MG63 (cell line): Measurements from ENCODE around the gene PPARG. TPM values are rescaled to one million over a fixed set of nuclear protein-coding genes. Genes with fewer than 3 reads are reported as not detected.
"Not testable (repeated sequence)": the region's sequence is repeated elsewhere in the genome, so short reads cannot be mapped to it uniquely, and the experiment has no call there.

Experiments used
- DNase-seq: peaks from one replicate; pipeline ENCODE4 v3.0.0-alpha.2; 2020
- H3K27me3 ChIP-seq: fragments of 250-450 bp; sonication (Bioruptor Pico); 2 replicates; pipeline ENCODE4 v1.5.1; 2020; ENCODE audit warnings: mild to moderate bottlenecking, moderate library complexity
- H3K36me3 ChIP-seq: fragments of 250-450 bp; sonication (Bioruptor Pico); 2 replicates; pipeline ENCODE4 v1.5.1; 2020; ENCODE audit warnings: mild to moderate bottlenecking, moderate library complexity
- H3K4me3 ChIP-seq: fragments of 250-450 bp; sonication (Bioruptor Pico); 2 replicates; pipeline ENCODE4 v1.5.1; 2020; ENCODE audit warnings: mild to moderate bottlenecking, moderate library complexity
- H3K9me3 ChIP-seq: fragments of 250-450 bp; sonication (Bioruptor Pico); 2 replicates; pipeline ENCODE4 v1.5.1; 2020; ENCODE audit warnings: mild to moderate bottlenecking, moderate library complexity
- total RNA-seq: library from RNA; depleted of rRNA; stranded (reverse); fragments of >200 nt; shearing (Covaris generic); gene quantifications from 2 replicates; pipeline ENCODE4 v1.2.3, GENCODE V29; 2014; ENCODE audit warnings: low replicate concordance

Gene PPARG
- total RNA-seq, 1 experiment from 2014 or later: 7.2 TPM

DNA sequence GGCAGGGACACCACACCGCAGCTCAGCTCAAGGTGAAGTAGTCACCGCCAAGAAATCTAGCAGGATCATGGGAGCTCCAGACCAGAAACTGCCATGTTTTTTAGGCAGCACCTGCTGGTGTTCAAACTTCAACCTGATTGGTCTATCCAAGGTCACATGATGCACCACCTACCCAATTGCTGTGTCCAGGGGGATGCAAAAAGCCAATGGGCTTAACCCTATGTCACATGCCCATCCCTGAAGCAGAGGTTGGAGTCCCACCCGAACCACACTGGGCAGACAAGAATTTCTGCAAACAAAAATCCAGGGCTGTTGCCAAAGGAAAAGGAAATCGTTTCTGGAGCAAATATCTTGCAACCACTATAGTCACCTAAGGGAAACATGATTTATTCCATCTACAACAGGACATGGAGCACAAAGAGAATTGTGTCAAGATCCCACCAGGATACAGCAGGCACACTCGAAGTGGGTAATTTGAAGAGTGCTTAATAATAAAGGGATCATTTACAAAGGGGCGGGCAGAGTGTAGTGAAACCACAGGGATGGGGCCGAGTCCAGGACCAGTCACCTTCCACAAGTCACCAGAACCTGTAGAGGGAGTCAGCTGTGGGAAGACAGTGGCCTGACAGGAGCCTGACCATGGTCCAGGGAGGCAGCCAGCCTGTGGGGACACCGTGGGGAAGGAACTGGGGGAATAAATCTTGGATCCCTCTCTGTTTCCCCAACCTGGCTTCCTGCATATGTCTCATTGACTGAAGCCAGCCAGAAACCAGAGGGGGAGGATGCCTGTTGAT lies 161.2 kb downstream of the PPARG start:
- no peak for DNase-seq
- Histone ChIP-seq H3K9me3 (no peaks in the 10 kb centered on the region), H3K36me3 (no peaks in the 10 kb centered on the region), H3K27me3 (no peaks in the 10 kb centered on the region), H3K4me3 (no peak overlapping the region)

DNA sequence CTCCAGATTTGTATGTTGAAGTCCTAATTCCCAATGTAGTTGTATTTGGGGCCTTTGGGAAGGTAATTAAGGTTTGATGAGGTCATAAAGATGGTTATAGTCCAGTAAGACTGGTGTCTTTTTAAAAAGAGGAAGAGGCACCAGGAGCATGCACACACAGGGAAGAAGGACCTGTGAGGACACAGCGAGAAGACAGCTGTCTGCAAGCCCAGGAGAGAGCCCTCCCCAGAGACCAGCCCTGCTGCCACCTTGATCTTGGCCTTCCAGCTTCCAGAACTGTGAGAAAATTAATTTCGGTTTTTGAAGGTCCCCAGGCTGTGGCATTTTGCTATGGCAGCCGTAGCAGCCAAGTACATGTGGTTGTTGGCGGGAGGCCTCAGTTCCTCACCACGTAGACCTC lies 162.6 kb downstream of the PPARG start:
- DNase-seq: no peak
- no peaks in the 10 kb centered on the region for H3K27me3 ChIP-seq
- no peaks in the 10 kb centered on the region for H3K36me3 ChIP-seq
- H3K9me3 ChIP-seq: no peaks in the 10 kb centered on the region
- no peak overlapping the region for H3K4me3 ChIP-seq

DNA sequence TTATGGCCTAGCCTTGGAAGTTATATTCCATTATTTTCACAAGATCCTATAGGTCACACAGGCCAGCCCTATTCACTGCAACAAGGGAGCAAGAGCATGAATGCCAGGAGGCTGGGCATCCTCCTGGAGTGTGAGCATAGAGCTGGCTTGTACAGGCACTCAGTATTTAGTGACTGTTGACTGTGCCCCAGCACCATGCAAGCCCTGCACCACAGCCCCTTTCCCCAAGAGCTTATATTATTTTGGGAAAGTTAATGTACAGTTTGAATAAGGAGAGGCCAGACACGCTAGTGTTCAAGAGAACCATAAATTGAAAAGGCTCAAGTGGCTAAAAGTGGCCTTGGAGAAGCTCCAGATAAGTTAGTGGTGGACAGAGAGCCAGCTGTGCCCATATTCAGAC lies 163.1 kb downstream of the PPARG start:
- H3K27me3 ChIP-seq: no peaks in the 10 kb centered on the region
- H3K9me3 ChIP-seq: no peaks in the 10 kb centered on the region
- H3K36me3 ChIP-seq: no peaks in the 10 kb centered on the region
- no peak for DNase-seq
- no peak overlapping the region for H3K4me3 ChIP-seq

DNA sequence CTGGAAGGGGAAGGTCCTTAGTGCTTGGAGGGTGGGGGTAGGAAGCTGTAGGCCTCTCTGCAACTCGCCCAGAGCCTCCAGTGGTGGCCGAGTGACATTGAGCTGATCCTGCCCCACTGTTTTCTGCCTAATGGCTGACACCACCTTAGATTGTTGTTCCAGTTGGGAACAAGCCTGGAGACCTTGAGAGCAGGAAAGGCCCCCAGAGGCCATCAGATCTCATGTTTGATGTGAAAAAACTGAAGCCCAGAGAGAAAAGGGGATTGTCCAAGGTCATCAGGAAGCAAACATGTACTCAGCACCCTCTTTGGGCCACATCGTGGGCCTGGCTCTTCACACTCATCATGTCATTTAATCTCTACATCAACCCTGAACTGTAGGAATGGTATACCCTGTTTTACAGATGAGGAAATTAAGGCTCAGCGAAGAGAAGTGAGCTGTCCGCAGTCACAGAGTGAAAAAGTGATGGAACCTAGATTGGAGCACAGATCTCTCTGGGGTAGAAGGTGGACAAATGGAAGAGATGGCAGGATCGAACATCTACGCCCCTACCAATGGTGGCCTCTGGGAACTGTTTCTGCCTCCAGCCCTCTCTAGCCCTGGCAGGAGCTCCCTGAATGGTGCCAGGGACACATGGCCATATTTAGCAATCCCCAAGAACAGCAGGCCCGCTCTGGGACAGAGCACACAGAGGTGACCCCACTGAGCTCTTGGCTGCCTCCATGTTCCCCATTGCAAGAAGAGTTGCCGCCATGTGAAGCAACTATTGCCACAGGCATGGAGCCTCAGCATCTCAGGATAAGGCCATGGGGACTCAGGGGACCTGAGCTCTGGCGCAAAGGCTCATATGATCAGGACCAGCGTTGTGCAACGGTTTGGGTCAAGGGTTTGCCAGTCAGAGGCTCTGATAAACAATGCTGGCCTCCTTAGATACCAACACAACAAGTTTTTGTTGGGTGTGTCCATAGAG lies 163.8 kb downstream of the PPARG start:
- DNase-seq: no peak
- Histone ChIP-seq H3K4me3 (no peak overlapping the region), H3K36me3 (no peaks in the 10 kb centered on the region), H3K9me3 (no peaks in the 10 kb centered on the region), H3K27me3 (no peaks in the 10 kb centered on the region)

DNA sequence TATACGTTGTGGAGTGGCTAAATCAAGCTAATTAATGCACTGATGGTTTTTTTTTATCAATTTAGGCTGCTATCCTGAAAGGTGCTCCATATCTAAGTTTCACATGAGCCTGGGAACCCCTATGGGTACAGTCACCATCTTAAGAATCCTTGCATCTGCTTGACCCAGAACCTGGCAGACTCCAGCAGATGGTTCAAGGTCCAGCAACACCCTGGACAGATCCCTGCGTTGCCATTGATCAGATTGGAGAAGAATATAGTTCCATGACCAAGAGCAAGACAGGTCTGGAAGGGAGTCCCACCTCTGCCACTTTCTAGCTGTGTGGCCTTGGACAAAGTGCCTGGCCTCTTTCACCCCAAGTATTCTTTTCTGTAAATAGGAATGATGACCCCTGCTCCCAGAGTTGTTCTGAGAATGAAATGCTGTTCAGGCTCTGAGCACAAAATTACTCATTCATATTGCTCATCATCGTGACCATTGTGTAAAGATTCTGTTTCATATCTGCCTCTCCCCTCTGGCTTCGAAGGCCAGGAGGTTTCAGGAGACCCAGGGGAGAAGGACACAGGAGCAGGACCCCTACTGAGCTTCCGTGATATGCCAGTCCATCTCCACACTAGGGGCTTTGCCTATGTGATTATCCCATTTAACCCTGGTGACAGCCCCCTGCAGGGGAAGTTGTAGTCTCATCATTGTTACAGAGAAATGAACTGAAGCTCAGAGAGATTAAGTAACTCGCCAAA lies 165.4 kb downstream of the PPARG start:
- Histone ChIP-seq H3K4me3 (no peak overlapping the region), H3K9me3 (no peaks in the 10 kb centered on the region), H3K27me3 (no peaks in the 10 kb centered on the region), H3K36me3 (no peaks in the 10 kb centered on the region)
- no peak for DNase-seq

DNA sequence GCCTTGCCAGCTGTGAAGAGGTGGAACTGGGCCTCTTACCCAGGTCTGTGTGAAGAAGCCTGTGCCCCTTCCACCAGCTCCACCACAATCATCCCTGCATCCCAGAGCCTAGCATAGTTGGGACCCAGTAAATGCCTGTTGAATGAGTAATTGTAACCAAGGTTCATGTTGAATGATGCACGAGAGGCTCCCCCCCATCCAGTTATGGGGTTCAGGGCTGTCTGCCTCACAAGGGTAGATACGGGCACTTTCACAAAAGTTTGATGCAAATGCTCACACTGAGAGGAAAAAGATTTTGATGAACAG lies 165.9 kb downstream of the PPARG start:
- DNase-seq: no peak
- Histone ChIP-seq H3K9me3 (no peaks in the 10 kb centered on the region), H3K4me3 (no peak overlapping the region), H3K27me3 (no peaks in the 10 kb centered on the region), H3K36me3 (no peaks in the 10 kb centered on the region)

DNA sequence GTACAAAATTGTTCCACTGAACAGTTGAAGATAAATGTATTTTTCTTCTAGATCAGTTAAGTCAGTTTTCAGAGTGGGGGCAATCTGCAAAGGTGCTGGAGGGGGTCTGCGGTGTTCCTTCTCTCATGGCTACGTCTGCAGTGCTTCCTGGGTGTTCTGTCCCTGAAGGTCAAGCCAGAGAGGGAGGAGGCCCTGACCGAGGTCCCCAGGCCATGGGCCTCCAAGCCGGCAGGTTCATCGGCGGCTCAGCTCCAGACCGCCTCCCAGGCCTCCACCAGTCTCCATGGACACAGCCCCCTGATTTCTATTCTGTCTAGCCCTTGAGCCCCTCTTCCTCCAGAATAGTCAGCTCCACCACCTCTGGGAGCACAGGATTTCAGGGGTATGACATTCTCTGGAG lies 166.9 kb downstream of the PPARG start:
- Histone ChIP-seq H3K9me3 (no peaks in the 10 kb centered on the region), H3K27me3 (no peaks in the 10 kb centered on the region), H3K4me3 (no peak overlapping the region), H3K36me3 (no peaks in the 10 kb centered on the region)
- no peak for DNase-seq

DNA sequence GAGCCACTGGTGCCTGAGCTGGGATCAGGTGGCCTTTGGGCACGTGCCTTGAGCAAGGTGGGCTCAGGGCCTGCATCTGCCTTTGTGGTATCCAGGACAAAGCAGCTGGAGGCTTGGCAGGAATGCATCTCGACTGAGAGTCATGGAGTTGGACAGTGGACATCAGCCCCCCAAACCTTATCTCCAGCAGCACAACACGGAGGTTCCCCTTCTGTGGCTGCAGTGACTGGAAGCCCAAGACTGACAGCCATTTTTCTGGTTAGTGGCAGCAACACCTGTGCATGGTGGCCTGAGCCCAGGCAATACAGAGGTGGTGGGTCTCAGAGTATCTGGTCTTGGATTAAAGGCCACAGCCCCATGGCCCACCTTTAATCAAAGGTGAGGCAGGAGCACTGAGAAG lies 167.6 kb downstream of the PPARG start:
- DNase-seq: no peak
- H3K36me3 ChIP-seq: no peaks in the 10 kb centered on the region
- no peaks in the 10 kb centered on the region for H3K9me3 ChIP-seq
- H3K27me3 ChIP-seq: no peaks in the 10 kb centered on the region
- no peak overlapping the region for H3K4me3 ChIP-seq

DNA sequence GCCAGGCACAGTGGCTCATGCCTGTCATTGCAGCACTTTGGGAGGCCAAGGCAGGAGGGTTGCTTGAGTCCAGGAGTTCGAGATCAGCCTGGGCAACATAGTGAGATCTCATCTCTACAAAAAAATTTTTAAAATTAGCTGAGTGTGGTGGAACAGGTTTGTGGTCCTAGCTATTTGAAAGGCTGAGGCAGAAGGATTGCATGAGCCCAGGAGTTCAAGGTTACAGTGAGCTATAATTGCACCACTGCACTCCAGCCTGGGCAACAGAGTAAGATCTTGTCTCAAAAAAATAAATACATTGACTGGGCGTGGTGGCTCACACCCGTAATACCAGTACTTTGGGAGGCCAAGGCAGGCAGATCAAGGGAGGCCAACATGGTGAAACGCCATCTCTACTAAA lies 168.5 kb downstream of the PPARG start:
- H3K4me3 ChIP-seq, H3K9me3 ChIP-seq, H3K27me3 ChIP-seq, H3K36me3 ChIP-seq, DNase-seq: not testable (repeated sequence)

DNA sequence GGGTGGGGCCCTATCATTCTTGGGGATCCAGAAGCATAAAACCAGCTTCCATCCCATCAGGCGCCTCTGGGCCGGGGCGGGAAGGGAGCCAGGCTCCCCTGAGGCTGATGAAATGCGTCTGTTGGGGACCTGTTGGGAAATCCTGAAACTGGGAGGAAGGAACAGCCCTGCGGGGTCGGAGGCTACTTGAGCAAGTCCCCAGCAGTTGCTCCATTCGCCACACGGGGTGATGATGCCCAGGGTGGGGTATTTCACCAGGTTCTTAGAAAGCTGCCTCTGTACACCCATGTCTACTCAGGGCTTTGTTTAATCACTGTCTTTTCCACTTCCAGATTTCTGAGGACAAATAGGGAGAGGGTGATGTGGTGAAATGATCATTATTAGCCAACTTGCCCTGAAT lies 170.0 kb downstream of the PPARG start:
- DNase-seq: no peak
- Histone ChIP-seq H3K9me3 (no peaks in the 10 kb centered on the region), H3K4me3 (no peak overlapping the region), H3K36me3 (no peaks in the 10 kb centered on the region), H3K27me3 (no peaks in the 10 kb centered on the region)

DNA sequence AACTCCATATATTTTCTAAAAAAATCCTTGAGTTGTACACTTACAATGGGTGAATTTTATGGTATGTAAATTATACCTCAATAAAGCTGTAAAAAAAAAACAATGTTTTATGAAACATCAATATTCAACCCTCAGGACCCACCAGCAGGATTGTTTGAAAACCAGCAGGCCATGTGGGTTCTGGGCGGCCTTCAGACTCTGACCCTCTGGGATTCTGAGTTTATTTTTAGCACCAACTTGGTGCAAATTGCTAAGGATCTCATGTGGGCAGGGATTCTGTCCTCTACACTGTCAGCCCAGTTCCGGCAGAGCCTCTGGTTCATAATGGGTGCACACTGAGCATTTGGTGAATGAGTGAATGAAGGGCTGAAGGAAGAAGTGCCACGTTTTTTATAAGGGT lies 171.3 kb downstream of the PPARG start:
- no peaks in the 10 kb centered on the region for H3K36me3 ChIP-seq
- H3K27me3 ChIP-seq: no peaks in the 10 kb centered on the region
- no peak overlapping the region for H3K4me3 ChIP-seq
- H3K9me3 ChIP-seq: no peaks in the 10 kb centered on the region
- DNase-seq: no peak

DNA sequence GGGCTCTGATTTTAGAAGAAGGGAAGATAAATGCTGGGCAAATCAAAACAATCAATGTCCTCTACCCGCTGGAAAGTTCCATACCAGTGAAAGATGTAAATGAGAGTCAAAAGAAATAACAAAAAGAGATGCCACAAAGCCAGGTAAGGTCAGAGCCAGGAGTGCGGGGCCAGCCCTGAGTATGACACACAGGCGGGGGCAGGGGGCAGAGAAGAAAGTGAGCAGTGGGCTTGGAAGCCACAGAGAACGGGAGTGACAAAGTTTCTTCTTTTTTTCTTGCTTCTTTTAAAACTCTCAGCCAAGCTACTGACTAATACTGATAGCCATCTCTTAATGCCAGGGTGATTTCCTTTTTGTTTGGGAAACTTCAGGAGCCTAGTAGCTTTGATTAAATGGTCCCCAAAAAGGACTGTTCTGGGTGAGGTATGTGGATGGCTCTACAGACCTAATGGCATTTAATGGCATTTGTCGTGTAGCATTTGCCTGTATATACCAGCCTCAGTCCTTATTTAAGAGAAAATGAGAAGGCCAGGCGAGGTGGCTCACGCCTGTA lies 172.3 kb downstream of the PPARG start:
- no peaks in the 10 kb centered on the region for H3K36me3 ChIP-seq
- no peak for DNase-seq
- no peaks in the 10 kb centered on the region for H3K27me3 ChIP-seq
- H3K4me3 ChIP-seq: no peak overlapping the region
- no peaks in the 10 kb centered on the region for H3K9me3 ChIP-seq

DNA sequence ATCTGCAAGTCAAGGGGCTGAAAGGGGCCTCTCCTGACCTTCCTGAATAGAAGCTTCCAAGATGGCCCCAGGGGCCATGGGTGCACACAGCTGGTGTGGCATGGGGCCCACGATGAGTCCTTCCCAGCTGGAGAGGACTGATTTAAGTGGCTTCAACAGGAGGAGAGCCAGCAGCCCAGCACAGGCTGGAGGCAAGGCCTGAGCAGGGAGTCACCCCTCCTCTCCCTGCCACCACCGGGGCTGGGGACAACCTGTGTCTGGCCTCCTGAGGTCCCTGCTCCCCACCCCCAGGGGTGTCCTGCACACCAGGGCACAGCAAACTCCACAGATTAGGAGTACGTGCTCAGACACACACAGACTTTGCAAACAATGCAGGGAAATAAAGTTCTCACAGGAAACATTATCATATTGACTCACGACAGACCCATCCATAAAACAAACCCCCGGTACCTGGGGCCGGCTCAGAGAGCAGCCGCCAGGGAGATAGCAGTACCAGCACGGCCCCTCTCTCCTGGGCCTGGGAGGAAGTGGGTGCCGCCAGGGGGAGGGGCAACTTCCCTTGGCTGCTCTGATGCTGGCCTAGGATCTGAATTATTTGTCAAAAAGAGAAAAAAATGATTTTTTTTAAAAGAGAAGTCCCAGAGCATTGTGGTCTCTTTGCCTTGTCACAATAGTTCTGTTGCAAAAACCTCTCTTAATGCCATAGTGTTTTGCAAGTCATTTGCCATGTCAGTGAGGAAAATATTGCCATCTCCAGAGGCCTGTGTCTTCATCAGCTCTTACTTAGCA lies 173.5 kb downstream of the PPARG start:
- Histone ChIP-seq H3K9me3 (no peaks in the 10 kb centered on the region), H3K27me3 (no peaks in the 10 kb centered on the region), H3K36me3 (no peaks in the 10 kb centered on the region), H3K4me3 (no peak overlapping the region)
- no peak for DNase-seq

DNA sequence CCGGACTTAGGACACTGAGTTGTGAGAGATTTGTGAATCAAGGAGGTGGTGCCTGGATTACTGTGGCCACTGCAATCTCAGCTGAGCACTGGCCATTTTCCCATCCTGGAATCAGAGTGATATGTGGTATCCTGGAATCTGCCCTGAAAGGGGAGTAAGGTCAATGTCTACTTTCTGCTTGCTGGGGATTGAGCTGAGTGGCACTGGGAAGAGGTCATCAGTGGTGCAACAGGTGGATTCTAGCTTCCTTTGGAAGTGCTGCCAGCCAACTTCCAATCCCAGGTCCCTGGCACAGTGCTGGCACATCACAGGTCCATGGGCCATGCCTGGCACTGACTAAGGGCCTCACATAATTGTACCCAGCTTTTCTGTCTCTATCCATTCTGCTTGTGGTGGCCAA lies 174.8 kb downstream of the PPARG start:
- no peak for DNase-seq

DNA sequence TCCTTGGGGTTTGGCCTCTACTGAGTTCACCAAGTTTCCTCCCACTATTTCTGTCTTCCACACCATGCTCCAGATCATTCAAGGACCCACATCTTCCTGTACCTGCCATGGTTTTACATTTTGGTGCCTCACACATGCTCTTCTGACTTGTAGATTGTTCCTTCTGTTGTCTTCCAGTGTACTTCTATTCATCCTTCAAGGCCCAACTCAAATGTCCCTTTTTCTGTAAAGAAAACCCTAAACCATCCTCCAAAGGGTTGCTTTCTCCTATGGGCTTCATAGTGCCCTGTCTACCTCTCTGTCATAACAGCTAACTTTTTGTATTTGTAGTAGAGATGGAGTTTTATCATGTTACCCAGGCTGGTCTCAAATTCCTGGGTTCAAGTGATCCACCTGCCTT lies 175.3 kb downstream of the PPARG start:
- Histone ChIP-seq H3K36me3 (no peaks in the 10 kb centered on the region), H3K9me3 (no peaks in the 10 kb centered on the region), H3K27me3 (no peaks in the 10 kb centered on the region), H3K4me3 (no peak overlapping the region)
- DNase-seq: no peak

More for the DNA sequence above, 174.8 kb downstream of the PPARG start:
- Histone ChIP-seq H3K36me3 (no peaks in the 10 kb centered on the region), H3K9me3 (no peaks in the 10 kb centered on the region), H3K4me3 (no peak overlapping the region), H3K27me3 (no peaks in the 10 kb centered on the region)

DNA sequence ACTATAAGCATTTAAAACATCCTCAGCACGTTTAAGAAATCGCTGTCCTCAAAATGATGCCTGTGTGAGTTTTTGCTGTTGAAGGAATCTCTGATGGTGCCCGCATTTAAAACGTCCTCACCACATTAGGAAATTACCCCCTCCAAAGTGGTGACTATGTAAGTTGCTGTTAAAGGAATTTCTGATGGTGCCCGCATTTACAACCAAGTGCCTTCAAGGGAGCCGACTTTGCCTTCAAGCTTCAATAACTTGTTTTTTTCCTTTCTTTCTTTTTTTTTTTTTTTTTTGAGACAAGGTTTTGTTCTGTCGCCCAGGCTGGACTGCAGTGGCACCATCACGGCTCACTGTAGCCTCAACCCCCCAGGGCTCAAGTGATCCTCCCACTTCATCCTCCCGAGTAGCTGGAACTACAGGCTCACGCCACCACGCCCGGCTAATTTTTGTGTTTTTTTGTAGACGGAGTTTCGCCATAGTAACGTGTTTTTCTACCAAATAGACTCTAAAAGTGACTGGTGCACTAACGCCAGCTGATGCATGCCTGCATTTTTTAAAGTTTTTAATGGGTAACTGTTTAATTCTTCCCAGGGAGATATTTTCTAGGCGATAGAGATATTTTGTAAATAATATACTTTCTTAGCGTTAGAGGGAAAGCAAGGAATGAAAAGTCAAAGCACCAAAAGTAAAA lies 176.4 kb downstream of the PPARG start:
- Histone ChIP-seq H3K9me3 (no peaks in the 10 kb centered on the region), H3K27me3 (no peaks in the 10 kb centered on the region), H3K36me3 (no peaks in the 10 kb centered on the region), H3K4me3 (no peak overlapping the region)
- no peak for DNase-seq
